Activated CD4-positive, CD25-positive, alpha-beta regulatory T cell (primary cell): Measurements from ENCODE around the gene ARHGAP15.

ENCODE experiments used
- DNase-seq, 4 experiments: peaks; one replicate each; lab custom pipeline; 2025; lab: John Stamatoyannopoulos, UW

The ARHGAP15 gene

DNA sequence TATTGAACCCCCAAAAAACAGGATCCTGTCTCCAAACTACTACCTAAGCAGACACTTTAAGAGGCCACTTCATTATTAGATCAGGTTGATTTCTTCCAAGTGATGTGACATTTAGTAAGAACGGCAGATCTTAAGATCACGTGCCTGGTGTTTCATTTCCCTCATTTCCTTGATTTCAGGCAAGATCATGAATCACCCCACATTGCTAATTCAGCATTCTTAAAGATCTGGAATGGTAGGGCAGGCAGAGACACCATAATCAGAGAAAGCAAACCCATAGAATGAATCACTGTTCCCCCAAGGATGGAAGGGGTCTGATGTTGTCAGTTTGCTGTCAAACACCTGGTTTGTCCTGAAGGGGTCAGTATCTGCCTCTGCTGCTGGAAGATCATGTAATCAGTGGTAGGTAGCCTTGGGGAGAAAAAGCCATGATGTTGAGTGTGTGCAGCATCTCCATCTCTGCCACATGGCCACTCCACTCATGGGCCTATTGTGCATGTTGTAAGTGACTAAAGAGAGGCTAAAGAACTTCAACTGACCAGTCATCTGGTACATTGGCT, 133.9 kb downstream of the ARHGAP15 start:
- no peak for DNase-seq

DNA sequence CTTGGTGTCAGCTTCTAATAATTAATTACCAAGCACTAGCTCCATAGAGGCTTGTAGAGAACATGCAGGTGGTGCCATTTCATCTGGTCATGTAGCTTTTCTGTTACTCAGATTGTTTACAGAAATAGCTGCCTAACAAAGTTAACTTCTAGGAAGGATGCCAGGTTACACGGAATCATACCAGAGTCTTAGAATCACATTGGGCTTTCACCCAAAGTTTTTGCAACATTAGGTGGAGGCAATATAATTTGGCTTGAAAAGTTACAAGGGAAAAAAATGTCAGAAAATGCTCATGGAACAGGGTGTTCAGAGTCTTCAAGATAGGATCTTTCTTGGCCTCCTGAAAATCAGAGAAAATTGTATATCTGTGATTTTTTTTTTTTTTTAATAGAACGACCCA, 135.6 kb downstream of the ARHGAP15 start:
- no peak for DNase-seq

DNA sequence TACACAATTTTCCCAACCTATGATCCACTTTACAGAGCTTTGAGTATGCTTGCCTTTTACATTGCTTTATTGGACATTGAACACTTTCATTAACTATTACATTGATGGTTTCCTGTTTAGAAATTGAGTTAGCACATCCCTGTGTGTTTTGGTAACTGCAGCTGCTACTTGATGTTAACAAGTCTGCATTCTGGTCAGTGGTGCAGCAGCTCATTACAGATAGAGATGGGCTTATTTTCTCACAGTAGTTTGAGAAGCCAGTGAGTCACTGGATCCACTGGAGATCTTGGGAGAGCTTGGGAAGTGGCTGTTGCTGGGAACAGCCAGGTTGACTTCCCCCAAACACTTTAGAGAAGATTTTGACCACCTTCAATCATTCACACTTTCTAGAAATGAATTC, 150.5 kb downstream of the ARHGAP15 start:
- DNase-seq: no peak

DNA sequence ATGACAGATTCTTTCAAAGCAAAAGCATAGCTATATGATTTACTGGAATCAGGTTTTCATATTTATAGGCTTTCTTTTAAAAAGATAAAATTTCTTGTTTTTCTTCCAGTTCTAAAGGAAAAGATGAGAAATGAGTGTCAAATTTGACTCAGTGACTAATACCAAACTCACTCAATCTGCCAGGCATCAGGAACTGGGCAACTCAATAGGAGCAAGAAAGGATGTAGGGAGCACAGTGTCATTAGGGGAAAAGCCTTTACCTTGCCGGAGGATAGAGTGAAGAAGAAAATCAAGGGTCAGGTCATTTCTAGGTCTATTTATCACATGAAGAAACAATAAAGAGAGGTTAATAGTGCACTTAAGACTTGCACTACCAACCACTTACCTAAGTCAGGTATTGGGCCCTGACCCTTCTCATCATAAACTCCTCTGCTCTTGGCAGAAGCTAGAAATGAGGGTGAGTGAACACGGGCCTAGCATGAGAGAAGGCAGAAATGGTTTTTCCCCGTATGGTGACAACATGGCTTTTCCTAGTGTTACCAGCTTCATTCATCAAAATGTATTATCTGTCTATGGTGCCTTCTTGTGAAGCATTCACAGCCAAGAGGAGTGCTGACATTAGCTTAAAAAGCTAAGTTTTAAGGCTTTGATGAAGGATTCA, 151.0 kb downstream of the ARHGAP15 start:
- DNase-seq: no peak

DNA sequence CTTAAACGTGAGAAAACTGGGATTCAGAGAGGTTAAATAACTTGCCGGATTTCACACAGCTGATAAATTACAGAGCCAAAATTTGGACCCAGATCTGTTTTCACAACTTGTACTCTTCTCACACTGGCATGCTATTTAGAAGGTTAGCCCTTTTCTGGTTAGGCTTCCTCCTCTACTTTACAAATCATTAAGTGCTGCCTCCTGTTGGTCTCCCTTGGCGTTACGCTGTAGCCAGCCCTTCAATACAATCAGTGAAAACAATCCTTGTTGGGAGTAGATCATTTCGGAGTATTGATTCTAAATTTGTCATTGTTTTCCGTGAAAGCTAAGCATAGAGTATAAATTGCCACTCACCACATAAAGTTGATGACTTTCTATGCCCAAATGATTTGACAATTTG, 153.5 kb downstream of the ARHGAP15 start:
- no peak for DNase-seq

DNA sequence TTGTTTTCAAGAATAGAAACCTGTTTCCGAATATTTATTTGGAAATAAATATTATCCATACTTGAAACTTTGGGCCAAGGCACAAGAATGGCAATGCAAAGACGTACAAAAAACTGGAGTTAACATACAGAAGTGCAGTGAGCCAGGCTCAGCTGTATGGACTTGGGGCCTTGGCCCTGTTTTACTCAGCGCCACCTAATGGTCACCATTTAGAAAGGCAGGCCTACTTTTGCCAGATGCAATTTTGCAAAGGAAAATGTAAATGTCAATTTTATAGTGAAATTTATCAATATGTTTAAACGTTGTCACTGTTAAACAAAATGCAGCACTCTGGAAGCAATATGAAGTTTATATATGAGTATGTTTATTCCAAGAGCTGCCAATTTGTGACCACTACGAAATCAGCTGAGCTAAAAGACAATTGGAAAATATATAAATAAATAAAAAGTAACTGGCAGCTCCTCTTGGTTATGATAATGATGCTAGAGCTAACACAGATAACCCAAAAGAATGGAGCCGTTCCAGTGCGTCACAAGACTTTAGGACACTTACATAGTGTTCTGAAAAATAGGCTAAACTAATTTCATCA, 155.0 kb downstream of the ARHGAP15 start:
- no peak for DNase-seq

DNA sequence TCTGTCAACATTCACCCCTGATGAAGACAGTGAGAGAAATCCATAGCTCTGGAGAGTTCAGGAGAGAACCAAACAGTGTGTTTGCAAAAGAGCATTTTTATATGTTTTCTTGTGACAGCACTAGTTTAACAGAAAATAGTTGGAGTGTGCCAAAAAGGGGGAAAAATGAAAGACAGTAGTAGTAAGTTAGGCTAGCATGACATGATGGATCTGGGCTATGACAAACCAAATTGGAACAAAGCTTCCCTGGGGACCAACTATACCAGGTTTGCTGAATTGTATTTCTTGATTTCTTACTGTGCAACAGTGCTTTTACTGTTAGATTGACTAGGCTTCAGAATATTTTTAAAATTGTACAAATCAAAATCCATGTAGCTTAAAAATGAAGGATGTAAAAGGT, 159.8 kb downstream of the ARHGAP15 start:
- DNase-seq: no peak

DNA sequence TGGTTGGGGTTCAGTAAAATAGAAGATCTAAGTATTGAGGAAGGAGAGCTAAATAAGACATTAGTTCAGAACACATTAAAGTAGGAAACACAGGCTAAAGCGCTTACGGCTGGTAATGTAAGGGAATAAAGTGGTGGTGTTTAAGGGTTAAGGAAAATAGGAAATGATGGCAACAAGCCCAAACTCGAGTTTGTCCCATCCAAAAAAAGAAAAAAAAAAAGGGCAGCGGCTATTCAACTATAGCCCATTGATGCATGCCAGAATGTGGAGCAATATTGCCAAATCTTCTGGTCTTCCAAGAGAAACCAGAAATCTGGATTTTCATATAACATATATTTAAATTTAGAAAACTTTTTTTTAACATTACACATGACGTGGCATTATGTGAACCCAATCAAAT, 161.0 kb downstream of the ARHGAP15 start:
- DNase-seq: no peak

DNA sequence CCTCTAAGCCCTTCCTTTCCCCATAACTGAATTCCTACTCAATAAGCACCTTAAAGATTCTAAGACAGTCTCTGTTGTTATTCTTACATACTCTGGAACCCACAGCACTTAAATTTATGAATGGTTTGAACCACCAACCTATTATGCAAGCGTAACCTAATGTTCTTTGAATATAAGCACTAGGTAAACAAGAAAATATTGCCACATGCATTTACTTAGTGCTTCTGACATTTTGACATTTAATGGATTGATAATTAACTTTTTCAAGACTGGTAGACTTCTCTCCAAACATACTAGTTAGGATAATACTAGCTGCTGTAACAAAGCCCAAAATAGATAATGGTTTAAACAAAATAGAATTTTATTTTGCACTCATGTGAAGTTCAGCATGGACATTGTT, 164.8 kb downstream of the ARHGAP15 start:
- no peak for DNase-seq

DNA sequence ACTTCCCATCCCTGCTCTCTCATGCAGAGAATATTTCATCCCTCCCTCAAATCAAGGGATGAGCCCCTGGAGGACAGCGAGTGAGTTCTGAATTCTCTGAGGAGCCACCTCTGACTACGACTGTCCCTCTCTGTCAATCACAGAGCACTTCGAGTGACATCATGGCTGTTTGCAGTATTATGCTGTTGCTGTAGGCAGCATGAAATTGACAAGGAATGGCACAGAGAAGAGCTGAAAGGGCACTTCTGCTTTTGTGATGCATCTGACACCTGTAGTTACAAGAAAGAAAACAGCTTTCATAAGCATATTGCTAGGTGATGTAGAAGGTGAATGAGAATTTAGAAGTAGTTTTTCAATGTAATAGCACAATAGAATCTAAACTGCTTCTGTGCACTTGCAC, 166.9 kb downstream of the ARHGAP15 start:
- DNase-seq: no peak

DNA sequence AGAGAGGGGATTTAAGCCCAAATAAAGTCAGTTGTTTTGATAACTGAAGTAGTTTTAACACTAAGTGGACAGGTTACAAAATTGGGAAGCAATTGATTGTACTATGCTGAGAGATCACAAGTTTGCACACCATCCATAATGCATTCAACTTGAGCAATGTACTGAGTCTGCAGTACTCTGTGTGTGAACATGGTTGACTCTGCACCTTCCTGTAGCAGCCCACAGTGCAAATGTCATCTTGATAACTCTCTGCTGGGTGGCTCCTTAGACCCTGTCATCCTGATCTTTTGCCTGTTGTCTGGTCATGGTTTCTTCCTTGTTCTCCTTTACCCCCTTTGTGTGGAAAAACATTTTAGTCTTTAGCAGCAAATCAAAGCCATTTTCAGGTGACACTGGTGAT, 168.0 kb downstream of the ARHGAP15 start:
- DNase-seq: no peak

DNA sequence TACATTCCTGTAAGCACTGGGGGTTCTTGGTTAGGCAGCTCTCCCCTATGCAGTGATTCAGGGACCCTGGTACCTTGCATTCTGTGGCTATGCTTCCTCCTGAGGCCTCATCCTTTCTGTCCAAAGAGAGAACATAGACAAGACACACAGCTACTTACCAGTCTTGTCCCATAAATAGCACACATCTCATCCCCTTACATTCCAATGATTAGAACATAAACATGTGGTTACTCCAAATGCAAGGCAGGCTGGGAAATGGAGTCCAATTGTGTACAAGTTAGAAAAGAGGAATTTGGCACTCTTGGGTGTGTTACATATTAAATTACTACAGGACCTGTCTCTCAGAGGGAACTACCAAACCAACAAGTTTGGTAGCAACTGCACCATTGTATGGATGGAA, 171.3 kb downstream of the ARHGAP15 start:
- DNase-seq: no peak

DNA sequence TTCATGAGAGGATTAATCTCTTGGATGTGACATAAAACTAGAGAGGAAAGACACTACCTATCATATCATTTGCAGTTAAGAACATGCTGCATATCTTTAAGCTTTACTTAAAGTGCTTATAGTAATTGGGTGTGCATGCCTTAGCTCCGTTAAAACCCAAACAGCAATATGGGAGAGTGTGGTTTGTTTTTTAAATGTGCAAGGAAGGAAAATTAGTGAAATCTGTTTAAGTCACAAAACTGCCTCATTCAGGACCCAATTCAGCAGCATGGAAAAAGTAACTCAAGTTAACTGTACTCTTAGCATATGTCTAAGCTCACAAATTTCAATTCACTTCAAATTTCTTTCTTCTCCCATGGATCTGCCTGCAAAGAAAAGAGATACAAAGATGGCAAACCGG, 182.2 kb downstream of the ARHGAP15 start:
- no peak for DNase-seq

DNA sequence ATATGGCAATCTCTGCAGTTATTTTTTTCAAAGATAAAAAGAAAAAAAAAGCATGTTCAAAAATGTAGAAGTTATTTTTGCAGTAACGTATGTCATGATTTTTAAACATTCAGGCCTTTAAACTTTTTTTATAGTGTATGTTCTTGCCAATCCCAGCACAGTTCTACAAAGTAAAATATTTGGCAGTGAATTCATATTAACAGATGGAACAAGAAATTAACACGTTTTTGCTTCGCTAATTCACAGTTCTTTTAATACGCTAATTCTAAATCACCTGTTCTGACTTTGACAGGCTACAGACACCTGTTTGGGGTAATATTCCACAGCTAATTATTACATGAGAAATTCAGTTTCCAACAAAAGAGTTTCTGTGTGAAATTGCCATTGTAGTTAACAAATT, 183.2 kb downstream of the ARHGAP15 start:
- no peak for DNase-seq

DNA sequence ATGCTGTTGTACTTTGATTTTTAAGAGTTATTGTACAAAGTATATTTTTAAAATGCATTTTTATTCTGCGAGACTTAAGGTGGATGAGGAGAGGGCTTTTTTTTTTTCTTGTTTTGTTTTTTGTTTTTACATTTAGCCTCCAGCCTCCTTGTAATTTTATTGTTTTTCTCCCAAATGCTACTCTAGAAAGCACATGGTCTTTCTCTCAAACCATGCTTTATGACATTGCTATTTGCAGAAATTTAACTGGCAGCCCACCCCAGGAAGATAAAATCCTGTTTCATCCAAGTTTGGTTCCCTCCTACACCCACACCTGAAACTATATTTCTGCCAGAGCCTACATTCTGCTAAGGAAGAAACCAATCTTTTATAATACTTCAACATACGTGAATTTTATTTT, 184.6 kb downstream of the ARHGAP15 start:
- DNase-seq: no peak

DNA sequence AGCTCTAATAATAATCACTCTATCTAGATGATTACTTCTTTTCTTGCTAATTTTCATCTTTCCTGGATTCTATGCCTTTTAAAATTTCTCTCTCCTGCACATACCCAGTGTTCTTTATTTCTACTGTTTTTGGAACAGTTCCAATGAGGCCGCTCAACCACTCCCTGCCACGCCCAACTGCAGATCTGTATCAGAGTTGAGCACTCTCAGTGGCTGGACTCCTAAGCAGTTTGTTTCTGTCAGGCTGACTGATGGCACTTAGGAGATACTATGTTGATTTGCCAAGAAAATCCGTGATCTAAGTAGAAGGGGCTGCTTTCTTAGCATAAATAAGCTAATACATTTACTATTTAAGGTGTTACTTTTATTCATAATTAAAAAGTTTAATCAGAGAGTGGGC, 192.8 kb downstream of the ARHGAP15 start:
- no peak for DNase-seq

DNA sequence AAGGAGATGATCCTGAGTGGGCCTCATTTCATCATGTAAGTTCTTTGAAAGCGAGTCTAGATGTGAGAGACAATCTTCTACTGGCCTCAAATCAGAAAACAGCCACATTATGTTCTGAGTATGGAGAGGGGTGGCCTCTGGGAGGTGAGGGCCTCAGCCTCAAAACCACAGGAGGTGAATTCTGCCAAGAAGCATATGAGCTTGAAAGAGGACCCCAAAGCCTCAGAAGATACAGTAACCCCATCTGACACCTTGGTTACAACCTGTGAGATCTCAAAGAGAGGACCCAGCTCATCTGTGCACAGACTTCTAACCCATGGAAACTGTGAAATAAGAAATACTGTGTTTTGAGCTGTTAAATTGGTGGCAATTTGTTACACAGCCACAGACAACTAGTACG, 200.1 kb downstream of the ARHGAP15 start:
- no peak for DNase-seq

DNA sequence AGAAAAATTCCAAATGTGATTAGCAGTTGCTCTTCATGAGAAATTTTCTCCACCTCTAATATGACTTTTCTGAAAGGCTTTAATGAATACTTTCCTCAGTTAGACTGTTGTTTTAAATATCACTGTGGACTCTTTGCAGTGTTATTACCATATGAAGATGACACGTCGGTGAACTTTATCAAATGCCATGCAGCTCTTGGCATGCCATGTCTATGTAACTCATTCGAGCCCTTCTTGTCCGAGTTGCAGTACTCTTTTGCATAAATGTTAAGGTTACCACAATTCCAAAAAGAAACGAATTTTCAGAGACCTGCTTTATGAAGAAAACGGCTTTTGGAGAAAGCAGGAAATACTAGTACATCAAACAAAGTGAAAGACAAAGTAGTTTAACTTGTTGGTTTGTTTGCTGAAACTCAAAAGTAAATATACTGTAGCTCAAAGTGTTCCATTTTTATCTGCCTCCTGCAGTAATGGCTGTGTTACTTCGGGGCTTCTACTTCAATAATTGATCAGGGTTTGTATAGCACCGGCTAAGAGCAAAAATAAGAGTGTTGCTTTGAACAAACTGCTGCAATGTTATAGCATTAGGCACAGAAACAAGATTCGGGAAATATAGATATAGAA, 204.1 kb downstream of the ARHGAP15 start:
- no peak for DNase-seq

DNA sequence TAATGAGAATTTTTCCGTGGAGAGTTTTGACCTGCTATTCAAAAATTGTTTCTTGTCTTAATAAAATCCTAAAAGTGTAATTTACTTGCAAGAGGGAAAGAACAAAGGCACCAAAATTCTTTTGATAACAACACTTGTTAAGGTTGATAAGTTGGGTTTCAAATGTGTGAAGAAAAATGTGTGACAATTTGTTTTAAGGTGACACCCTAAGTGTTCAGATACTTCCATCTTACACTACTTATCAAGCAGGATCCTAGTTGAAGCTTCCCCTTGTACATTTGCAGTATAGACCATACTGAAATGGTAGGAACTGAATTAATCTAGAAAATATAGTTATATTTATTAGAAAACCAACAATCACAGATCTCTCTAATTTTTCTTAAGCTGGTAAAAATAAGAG, 204.6 kb downstream of the ARHGAP15 start:
- DNase-seq: no peak

DNA sequence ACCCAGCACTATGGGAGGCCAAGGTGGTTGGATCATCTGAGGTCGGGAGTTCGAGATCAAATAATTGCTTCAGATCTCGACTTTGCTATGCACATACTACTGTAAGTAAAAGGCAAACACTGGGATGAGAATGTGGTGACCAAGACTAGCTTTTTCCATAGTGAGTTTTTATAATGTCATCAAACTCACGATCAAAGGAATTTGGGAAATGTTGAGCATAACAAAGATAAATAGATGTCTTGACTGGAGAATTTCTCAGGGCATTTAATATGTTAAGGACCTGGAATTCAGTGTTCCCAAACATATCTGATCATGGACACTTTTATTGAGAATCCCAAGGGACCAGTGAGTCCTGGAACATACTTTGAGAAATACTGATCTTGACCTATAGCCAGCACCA, 205.6 kb downstream of the ARHGAP15 start:
- no peak for DNase-seq

DNA sequence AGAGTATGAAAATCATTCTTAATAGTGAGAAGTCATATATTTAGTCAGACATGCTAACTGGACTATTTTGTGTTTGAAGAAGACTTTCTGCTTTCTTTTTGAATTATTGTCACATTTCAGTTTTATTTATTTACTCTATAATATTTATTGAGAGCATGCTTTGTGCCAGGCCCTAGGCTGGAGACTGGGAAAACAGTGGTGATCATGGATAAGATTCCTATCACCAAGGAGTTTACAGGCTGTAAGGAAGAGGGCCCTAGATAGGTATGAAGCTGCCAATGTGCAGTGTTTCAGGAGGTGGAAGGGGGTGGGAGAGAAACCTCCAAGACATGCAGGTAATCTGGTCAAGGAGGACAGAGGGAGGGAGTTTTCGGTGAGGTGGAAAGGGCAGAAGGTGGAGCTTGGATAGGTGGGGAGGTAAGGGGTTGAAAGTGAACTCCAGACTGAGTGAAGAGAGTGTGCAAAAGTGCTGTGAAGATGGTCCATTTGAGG, 207.5 kb downstream of the ARHGAP15 start:
- no peak for DNase-seq

DNA sequence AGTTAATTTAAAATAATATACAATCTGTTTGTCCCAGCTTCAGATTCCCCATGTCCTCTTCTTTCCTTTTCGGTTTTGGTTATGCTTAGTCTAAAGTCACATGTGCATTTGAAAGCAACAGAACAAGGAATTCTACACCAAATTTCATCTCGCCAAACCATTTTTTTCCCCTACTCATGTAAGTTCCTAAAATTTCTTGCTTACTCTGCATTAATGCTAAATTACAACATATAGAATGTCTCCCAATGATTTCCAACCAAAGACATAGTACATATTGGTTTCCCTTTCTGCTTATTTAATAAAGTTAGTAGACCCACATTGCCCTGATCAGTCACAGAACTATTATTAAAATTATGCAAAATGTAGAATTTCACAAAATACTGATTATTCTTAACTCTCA, 212.3 kb downstream of the ARHGAP15 start:
- DNase-seq: no peak

DNA sequence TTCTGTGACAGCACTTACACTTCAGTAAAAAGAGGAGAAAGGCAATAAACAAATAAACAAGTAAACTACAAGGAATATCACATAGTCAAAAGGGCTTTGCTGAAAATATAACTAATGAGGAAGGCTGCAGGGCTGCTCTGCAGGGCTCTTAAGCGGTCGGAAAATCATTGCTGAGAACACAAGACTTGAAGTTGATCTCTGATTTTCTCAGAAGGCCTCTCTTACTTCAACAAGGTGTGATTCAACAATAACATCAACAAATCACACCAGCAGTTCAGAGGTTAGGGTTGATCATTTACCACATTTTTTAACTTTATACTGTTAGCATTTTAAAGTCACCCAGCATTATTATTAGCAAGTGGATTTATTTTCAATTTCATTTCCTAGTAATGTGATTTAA, 215.6 kb downstream of the ARHGAP15 start:
- DNase-seq: no peak
